GM18873 (cell line): ENCODE data around the gene SOX1.

Experiments
- ATAC-seq: cut with Tn5 transposase; IDR thresholded peaks from one replicate; pipeline ENCODE4 v1.9.1; 2021; ENCODE audit warnings: mild to moderate bottlenecking, moderate library complexity, moderate number of reproducible peaks; ENCODE audit not compliant: unreplicated experiment, low FRiP score

Gene SOX1

GRCh38 chr13:112067116-112067741 is at the start of gene SOX1:
Gene SOX1, plus strand, starts transcription at chr13:112067149. Its CDS starts 510 bp downstream, at chr13:112067659.
- no peak for ATAC-seq

GRCh38 chr13:112024577-112024976 is 42.4 kb upstream of the SOX1 start:
- ATAC-seq, result no peak

GRCh38 chr13:112027250-112027649 is 39.7 kb upstream of the SOX1 start:
- ATAC-seq, result no peak

- ATAC-seq, result no peak
These were observed 38.5 kb upstream of the SOX1 start for GRCh38 chr13:112028481-112028880.

- no peak for ATAC-seq
These were observed 37.8 kb upstream of the SOX1 start for GRCh38 chr13:112029143-112029542.

GRCh38 chr13:112032186-112032993 is 34.6 kb upstream of the SOX1 start:
- ATAC-seq, result no peak

- ATAC-seq, result no peak
These were observed 32.7 kb upstream of the SOX1 start for GRCh38 chr13:112034231-112034630.

GRCh38 chr13:112034846-112035245 is 32.1 kb upstream of the SOX1 start:
- ATAC-seq, result no peak

GRCh38 chr13:112042496-112042895 is 24.5 kb upstream of the SOX1 start:
- ATAC-seq, result no peak

- ATAC-seq, result no peak
These were observed 14.7 kb upstream of the SOX1 start for GRCh38 chr13:112052213-112052612.

GRCh38 chr13:112053167-112053743 is 13.7 kb upstream of the SOX1 start:
- ATAC-seq, result no peak

- ATAC-seq, result no peak
These were observed 13.0 kb upstream of the SOX1 start for GRCh38 chr13:112053744-112054615.

- no peak for ATAC-seq
These were observed 12.3 kb upstream of the SOX1 start for GRCh38 chr13:112054616-112055015.

- ATAC-seq, result no peak
These were observed 11.7 kb upstream of the SOX1 start for GRCh38 chr13:112055036-112055914.

GRCh38 chr13:112055915-112056269 is 11.1 kb upstream of the SOX1 start:
- no peak for ATAC-seq

GRCh38 chr13:112056284-112056727 is 10.6 kb upstream of the SOX1 start:
- ATAC-seq, result no peak

GRCh38 chr13:112056739-112057438 is 10.1 kb upstream of the SOX1 start:
- ATAC-seq, result no peak

GRCh38 chr13:112057439-112057735 is 9.6 kb upstream of the SOX1 start:
- no peak for ATAC-seq

- no peak for ATAC-seq
These were observed 9.0 kb upstream of the SOX1 start for GRCh38 chr13:112057736-112058518.
